Activated naive CD8-positive, alpha-beta T cell treated with anti-CD3 and anti-CD28 coated beads for 36 hours (primary cell): ENCODE measurements around the gene SLC22A17. TPM values are rescaled to one million over a fixed set of nuclear protein-coding genes. Genes with fewer than 3 reads are reported as not detected.
"Not testable (repeated sequence)": the region's sequence is repeated elsewhere in the genome, so short reads cannot be mapped to it uniquely, and the experiment has no call there.

ENCODE experiments used
- DNase-seq: peaks from one replicate; pipeline ENCODE4 v3.0.0; 2021
- H3K27ac Mint-ChIP-seq: one replicate; pipeline ENCODE4 v1.8.0; 2022; ENCODE audit warnings: mild to moderate bottlenecking, moderate library complexity, mixed read lengths
- H3K27me3 Mint-ChIP-seq: one replicate; pipeline ENCODE4 v1.8.0; 2022; ENCODE audit warnings: mild to moderate bottlenecking, mixed read lengths
- H3K36me3 Mint-ChIP-seq: one replicate; pipeline ENCODE4 v1.8.0; 2021; ENCODE audit warnings: mild to moderate bottlenecking, mixed read lengths
- H3K4me1 Mint-ChIP-seq: one replicate; pipeline ENCODE4 v1.8.0; 2021; ENCODE audit warnings: mixed read lengths
- H3K4me3 Mint-ChIP-seq: one replicate; pipeline ENCODE4 v1.8.0; 2022; ENCODE audit warnings: mild to moderate bottlenecking, moderate library complexity, mixed read lengths
- H3K9me3 Mint-ChIP-seq: one replicate; pipeline ENCODE4 v1.8.0; 2022; ENCODE audit warnings: mixed read lengths
- total RNA-seq, 2 experiments: library from RNA; stranded (reverse); gene quantifications; one replicate each; pipeline ENCODE4 v1.2.3, GENCODE V29; 2021

Gene SLC22A17
- total RNA-seq: 1 to 10 TPM; 2.2 to 2.9 TPM

DNA sequence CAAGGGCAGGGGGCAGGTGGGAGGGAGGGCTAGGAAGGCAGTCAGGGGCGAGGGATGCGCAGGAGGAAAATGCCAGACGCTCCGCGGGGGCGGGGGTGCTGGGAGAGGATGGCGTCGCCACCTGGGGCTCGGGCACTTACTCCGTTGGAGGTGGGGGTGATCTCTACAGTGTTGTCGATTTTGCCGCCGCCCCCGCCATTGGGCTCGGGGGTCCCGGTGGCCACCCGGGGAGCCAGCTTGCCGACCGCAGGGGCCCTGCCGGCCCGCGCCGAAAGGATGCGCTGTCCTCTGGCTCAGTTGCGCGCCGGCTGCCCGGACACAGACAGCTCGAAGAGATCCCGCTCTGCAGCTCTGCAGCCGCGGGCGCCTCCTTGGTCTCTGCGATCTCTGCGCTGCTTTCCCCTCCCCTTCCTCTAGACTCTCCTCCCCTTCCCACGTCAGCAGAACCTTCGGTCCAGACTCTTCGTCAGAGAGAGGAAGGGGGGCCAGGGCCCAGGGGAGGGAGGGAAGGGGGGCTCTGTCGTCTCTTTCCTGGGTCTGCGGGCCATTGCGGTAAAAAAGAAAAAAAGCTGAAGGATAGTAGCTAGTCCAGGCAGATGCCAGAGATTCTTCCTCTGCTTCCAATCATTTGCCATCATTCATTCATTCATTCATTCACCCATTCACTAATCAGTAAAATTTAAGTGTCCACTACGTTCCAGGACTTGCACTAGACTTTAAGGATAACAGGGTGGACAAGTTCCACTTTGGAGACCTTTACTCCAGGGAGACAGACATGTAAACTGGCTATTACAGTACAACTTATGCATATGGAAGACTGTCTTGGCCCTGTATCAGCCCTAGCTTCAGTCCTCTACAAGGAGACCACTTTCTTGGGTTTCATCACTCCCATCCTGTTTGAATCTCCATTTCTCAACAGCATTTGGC is at the start of gene SLC22A17:
Gene SLC22A17 (minus strand): TSS at position 382 of the 927 bp plus-strand sequence.
- DNase-seq: peak; percentile 49
- Mint-ChIP-seq H3K9me3 (no peaks in the 10 kb centered on the region), H3K27me3 (peaks cover 23% of the 10 kb centered on the region), H3K36me3 (peaks cover 2% of the 10 kb centered on the region), H3K4me1 (peaks cover 6% of the 10 kb centered on the region), H3K4me3 (peak within 1 kb of the TSS; percentile 73), H3K27ac (no peak within 1 kb of the TSS)

DNA sequence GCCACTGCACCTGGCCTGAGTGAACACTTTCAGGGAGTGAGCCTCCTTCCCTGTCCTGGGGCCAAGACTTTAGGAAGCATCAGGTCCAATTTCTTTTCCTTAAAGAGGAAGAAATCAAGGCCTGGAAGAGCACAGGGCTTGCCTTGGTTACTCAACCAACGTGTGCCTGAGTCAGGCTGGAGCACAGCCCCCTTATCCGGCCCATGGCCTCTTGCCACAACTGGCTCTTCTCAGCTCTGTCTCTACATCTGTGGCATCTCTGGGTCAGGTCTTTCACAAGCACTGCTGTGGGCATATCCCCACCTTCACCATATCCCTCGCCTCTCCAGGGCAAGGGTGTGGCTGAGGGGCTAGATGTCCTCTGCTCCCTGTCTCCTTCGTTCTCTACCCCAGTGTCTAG is 48.6 kb upstream of the SLC22A17 start:
- H3K27ac Mint-ChIP-seq: no peak overlapping the region
- no peaks in the 10 kb centered on the region for H3K27me3 Mint-ChIP-seq
- no peaks in the 10 kb centered on the region for H3K36me3 Mint-ChIP-seq
- no peak overlapping the region for H3K4me3 Mint-ChIP-seq
- no peaks in the 10 kb centered on the region for H3K4me1 Mint-ChIP-seq
- H3K9me3 Mint-ChIP-seq: no peaks in the 10 kb centered on the region
- DNase-seq: no peak

DNA sequence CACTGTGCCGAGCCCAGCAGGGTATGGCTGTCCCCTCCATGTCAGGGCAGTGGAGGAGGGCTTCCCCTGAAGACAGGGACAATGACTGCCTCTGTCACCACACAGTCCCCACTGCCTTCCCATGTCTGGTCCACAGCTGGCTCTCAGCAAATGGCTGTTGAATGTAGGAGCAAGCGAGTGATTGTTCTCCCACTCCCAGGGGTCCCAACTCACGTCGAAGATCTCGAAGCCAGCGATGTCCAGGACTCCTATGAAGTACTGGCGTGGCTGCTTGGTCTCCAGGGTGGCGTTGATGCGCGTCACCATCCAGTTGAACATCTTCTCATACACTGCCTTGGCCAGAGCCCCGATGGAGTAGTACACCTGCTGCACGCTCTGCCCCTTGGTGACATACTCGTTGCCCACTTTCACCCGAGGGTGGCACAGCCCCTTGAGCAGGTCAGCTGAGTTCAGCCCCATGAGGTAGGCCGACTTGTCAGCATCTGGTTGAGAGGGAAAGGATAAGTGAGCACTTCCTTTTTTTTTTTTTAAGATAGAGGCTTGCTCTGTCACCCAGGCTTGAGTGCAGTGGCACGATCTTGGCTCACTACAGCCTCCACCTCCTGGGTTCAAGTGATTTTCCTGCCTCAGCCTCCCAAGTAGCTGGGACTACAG is 47.9 kb upstream of the SLC22A17 start:
- H3K4me1 Mint-ChIP-seq, DNase-seq, H3K27ac Mint-ChIP-seq, H3K4me3 Mint-ChIP-seq, H3K27me3 Mint-ChIP-seq, H3K9me3 Mint-ChIP-seq, H3K36me3 Mint-ChIP-seq: not testable (repeated sequence)

DNA sequence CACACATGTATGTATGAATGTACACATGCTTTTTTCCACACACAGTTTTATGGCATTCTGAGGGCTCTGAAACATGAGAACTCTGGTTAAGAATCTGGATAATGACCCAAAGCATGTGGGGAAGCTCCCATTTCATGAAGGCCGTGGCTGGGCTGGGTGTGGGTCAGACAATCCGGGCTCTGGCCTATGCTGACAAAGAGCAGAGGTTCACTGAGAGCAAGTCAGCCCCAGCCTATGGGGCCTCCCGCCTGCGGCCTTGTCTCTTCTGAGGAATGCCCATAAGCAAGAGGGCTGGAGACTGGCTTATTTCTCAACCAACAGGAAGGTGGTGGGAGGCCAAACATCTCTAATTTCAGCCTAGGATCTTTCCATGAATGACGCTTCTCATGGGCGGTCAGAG is 46.9 kb upstream of the SLC22A17 start:
- H3K27ac Mint-ChIP-seq: no peak overlapping the region
- H3K9me3 Mint-ChIP-seq: no peaks in the 10 kb centered on the region
- H3K4me3 Mint-ChIP-seq: no peak overlapping the region
- no peaks in the 10 kb centered on the region for H3K4me1 Mint-ChIP-seq
- H3K27me3 Mint-ChIP-seq: no peaks in the 10 kb centered on the region
- no peaks in the 10 kb centered on the region for H3K36me3 Mint-ChIP-seq
- DNase-seq: no peak

DNA sequence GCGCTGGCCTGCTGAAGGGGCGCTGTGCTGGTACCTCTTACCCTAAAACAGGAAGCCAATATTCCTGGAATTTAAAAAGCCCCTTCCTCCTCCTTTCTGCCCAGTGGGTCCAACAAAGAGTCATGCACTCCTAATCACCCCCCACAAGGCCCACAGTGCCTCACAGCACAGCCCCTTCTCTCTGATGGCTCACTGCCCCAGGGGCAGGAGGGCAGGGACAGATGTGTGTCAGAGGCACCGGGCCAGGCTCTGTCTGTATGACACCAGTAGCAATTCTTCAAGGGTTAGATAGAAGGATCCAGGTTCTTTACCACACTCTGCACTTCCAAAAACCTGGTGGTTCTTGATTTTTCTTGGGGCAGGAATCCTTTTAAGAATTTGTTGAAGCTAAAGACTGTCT is 46.4 kb upstream of the SLC22A17 start:
- Mint-ChIP-seq H3K27ac (no peak overlapping the region), H3K27me3 (no peaks in the 10 kb centered on the region), H3K9me3 (no peaks in the 10 kb centered on the region), H3K4me3 (no peak overlapping the region), H3K36me3 (no peaks in the 10 kb centered on the region), H3K4me1 (no peaks in the 10 kb centered on the region)
- DNase-seq: no peak

DNA sequence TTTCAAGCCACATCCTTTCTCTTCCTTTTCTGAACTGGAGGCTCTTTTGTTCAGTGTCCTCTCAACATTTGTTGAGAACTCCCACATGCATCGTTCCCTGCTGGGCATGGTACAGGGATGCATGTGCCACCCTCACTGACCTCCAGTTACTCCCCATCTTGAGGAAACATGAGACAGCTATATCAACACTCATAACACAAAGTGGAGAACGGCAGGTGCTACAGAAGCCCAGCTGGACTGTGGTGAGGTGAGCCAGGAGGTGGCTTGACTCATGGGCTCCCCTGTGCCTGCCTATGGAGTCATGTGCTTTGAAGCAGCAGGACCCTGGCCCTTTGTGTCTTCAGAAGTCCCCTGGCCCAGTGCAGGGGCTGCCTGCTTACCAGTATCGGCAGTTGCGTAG is 45.7 kb upstream of the SLC22A17 start:
- Mint-ChIP-seq H3K9me3 (no peaks in the 10 kb centered on the region), H3K4me1 (no peaks in the 10 kb centered on the region), H3K27ac (no peak overlapping the region), H3K4me3 (no peak overlapping the region), H3K27me3 (no peaks in the 10 kb centered on the region), H3K36me3 (no peaks in the 10 kb centered on the region)
- DNase-seq: no peak

DNA sequence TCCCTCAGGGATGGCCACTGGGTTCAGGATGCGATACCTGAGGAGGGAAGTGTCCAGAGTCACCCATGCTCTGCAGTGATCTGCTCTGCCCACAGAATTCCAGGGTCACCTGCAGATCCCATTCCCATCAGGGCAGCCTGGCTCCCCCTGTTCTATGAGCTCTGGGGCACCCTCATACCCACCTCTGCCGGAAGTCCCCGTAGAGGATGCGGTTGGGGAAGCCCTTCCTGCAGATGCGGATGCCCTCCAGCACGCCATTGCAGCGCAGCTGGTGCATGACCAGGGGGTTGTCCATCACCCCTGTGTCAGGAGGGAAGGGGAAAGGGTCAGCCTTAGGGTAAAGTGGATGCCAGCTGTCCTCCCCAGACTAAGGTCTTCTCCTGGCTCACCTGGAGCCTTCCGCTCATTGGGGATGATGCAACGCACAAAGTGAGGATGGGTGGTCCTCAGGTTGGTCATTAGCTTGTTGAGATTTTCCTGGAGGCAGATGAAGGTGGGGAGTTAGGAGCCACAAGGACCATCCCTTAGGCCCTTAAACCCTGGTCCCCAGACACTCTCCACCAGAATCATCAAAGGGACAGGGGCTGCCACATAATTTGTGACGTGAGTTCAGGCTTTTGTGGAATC is 44.2 kb upstream of the SLC22A17 start:
- H3K4me3 Mint-ChIP-seq: no peak overlapping the region
- no peak for DNase-seq
- no peaks in the 10 kb centered on the region for H3K27me3 Mint-ChIP-seq
- H3K36me3 Mint-ChIP-seq: no peaks in the 10 kb centered on the region
- H3K9me3 Mint-ChIP-seq: no peaks in the 10 kb centered on the region
- H3K4me1 Mint-ChIP-seq: no peaks in the 10 kb centered on the region
- H3K27ac Mint-ChIP-seq: no peak overlapping the region

DNA sequence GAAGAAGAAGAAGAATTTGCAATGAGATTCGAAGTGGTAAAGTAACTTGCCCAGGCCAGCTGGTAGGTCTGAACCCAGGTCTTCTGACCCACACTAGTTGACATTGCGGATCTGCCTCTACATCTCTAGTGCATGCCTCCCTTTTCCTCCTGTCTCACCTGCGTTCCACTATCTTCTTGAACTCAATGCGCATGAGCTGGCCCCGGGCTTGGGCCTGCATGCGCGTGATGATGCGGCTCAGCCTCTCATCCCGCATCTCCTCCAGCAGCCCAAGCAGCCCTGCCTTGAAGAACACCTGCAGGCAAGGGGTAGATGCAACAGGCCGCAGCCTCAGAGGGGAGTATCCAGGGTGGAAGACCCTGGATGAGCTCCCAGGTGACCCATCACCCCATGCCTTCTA is 43.4 kb upstream of the SLC22A17 start:
- no peaks in the 10 kb centered on the region for H3K9me3 Mint-ChIP-seq
- H3K4me3 Mint-ChIP-seq: no peak overlapping the region
- DNase-seq: no peak
- H3K27me3 Mint-ChIP-seq: no peaks in the 10 kb centered on the region
- no peaks in the 10 kb centered on the region for H3K4me1 Mint-ChIP-seq
- H3K36me3 Mint-ChIP-seq: no peaks in the 10 kb centered on the region
- no peak overlapping the region for H3K27ac Mint-ChIP-seq

DNA sequence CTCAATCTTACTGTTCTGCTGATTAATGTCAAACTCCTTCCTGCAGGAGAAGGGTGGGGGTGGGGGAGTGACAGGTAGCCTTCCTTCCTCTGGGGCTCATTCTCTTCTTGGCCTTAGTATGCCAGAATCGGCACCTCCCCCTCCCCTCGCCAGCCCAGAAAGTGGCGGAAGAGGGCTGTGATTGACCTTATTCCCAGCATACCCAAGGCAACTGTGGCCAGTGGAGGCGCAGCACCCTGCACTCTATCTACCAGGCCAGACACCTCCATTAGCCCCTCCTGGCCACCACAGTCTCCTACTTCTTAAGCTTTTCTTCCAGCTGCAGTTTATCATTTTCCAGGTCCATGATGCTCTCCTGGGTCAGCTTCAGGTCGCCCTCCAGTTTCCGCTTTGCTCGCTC is 39.9 kb upstream of the SLC22A17 start:
- no peaks in the 10 kb centered on the region for H3K9me3 Mint-ChIP-seq

DNA sequence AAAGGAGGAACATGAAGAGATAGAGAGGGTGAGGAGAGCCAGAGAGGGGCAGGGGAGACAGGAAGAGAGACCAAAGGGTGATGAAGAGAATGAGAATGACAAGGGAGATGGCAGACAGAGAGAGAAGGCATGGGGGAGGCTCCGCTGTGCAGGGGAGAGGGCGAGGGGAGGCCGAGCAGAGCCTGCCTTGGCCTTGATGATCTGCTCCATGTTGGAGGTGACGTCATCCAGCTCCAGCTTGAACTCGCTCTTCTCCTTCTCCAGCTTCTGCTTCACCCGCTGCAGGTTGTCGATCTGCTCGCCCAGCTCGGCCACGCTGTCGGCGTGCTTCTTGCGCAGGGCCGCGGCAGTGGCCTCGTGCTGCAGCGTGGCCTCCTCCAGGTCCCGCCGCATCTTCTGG is 37.2 kb upstream of the SLC22A17 start:
- H3K4me3 Mint-ChIP-seq, H3K36me3 Mint-ChIP-seq, DNase-seq, H3K27me3 Mint-ChIP-seq, H3K9me3 Mint-ChIP-seq, H3K4me1 Mint-ChIP-seq, H3K27ac Mint-ChIP-seq: not testable (repeated sequence)

More for the DNA sequence above, 39.9 kb upstream of the SLC22A17 start:
- Mint-ChIP-seq H3K4me3 (no peak overlapping the region), H3K4me1 (no peaks in the 10 kb centered on the region), H3K36me3 (no peaks in the 10 kb centered on the region), H3K27ac (no peak overlapping the region), H3K27me3 (no peaks in the 10 kb centered on the region)
- no peak for DNase-seq

DNA sequence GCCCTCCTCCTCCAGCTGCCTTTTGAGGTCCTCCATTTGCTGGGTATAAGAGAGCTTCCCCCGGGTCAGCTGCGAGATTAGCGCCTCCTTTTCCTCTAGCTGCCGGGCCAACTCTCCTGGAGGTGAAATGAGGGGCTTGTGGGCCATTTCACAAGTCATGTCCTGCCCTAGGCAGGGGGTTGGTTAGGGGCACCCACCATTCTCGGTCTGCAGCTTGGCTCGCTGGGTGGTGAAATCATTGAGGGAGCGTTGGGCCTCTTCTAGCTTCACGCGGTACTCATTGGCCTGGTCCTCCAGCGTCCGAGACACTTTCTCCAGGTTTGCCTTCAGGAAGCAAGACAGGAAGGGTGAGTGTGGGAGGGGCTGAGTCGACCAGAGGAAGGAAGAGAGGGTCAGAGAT is 36.7 kb upstream of the SLC22A17 start:
- H3K4me3 Mint-ChIP-seq: no peak overlapping the region
- no peak overlapping the region for H3K27ac Mint-ChIP-seq
- DNase-seq: no peak
- no peaks in the 10 kb centered on the region for H3K36me3 Mint-ChIP-seq
- H3K4me1 Mint-ChIP-seq: no peaks in the 10 kb centered on the region
- no peaks in the 10 kb centered on the region for H3K9me3 Mint-ChIP-seq
- H3K27me3 Mint-ChIP-seq: no peaks in the 10 kb centered on the region

DNA sequence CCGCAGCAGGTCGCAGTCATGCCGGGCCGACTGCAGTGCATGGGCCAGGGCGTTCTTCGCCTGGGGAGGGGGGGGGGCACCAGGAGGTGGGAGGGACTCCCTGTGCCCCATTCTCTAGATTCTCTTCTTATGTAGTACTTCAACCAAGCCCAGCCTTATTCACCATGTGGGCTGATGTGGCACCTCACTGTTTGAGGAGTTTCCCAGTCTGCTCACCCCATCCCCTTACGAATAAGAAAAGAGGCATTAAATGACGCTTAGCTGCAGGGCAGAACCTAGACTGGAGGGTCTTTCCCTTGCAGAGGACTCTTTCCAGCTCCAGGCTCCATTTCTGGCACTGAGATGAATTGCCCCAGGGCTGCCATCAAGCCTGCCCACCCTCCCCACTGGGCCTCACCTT is 36.3 kb upstream of the SLC22A17 start:
- no peaks in the 10 kb centered on the region for H3K4me1 Mint-ChIP-seq
- DNase-seq: no peak
- no peaks in the 10 kb centered on the region for H3K27me3 Mint-ChIP-seq
- no peak overlapping the region for H3K27ac Mint-ChIP-seq
- H3K9me3 Mint-ChIP-seq: no peaks in the 10 kb centered on the region
- no peaks in the 10 kb centered on the region for H3K36me3 Mint-ChIP-seq
- H3K4me3 Mint-ChIP-seq: no peak overlapping the region

DNA sequence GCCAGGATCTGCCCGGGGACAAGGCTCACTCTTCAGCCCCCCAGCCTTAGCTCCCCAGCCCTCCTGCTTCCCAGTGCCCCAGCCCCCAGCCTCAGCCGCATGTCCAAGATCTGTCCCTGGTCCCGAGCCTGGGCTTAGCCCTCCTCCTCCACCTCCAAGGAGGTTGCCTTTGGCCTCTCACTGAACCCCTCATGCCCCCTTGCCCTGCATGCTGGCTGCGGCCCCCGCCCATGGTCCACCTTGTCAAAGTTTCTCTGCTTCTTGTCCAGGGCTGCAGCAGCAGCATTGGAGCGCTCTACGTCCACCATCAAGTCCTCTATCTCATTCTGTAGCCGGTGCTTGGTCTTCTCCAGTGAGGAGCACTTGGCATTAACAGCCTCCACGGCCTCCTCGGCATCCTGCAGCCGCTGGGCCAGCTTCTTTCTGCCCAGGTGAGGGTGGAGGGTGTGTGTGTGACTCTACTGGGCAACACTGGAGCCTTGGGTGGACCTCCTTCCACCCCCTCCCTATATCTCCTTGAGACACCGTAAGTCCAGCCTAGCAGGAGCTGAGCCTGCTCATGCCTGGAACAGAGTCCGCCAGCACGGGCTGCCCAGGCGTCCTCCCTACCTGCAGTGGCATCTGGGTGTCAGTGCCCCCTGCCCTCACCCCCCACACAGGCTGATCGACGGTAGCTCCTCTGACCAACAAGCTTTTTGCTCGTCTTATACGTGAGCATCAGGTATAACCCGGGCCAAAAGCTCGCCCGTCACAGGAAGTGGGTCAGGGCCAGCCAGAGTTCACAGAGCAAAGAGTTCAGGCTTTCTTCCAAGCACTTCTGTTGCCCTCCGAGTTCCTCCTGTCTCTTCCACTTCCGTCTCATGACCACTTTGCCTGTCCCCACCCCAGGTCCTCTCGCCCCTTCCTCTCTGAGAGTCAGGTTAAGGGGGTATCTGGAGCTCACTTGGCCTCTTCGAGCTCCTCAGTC is 35.5 kb upstream of the SLC22A17 start:
- no peaks in the 10 kb centered on the region for H3K36me3 Mint-ChIP-seq
- H3K9me3 Mint-ChIP-seq: no peaks in the 10 kb centered on the region
- H3K4me1 Mint-ChIP-seq: no peaks in the 10 kb centered on the region
- H3K27ac Mint-ChIP-seq: no peak overlapping the region
- no peak for DNase-seq
- no peaks in the 10 kb centered on the region for H3K27me3 Mint-ChIP-seq
- H3K4me3 Mint-ChIP-seq: no peak overlapping the region

DNA sequence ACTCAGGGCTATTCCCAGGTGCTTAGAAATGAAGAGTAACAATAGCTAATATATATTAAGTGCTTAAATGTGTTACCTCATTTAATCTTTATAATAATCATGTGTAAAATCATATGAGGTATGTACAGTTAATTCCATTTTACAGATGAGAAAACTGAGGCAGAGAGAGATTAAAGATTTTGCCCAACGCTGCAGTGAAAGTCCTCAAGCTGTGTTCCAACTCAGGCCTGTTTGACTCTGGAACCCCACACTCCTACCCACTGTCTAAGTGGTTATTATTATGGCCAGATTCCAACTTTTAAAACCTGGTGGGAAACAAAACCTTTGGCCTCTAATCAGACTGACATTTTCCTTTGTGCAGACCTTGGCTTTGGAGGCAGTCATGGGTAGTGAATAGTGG is 34.3 kb upstream of the SLC22A17 start:
- H3K36me3 Mint-ChIP-seq: no peaks in the 10 kb centered on the region

DNA sequence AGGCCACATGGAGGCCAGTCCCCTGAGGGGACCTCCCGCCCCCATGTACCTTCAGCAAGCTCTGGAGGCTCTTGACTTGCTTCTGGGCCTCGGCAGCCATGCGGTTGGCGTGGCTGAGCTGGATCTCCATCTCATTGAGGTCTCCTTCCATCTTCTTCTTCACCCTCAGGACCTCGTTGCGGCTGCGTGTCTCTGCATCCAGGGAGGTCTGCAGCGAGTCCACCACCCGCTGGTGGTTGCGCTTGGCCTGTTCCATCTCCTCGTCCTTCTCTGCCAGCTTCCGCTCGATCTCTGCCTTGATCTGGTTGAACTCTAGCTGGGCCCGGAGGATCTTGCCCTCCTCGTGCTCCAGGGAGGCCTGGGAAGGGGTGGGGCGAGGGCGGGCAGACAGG is 33.6 kb upstream of the SLC22A17 start:
- not testable (repeated sequence) for H3K9me3 Mint-ChIP-seq, DNase-seq, H3K36me3 Mint-ChIP-seq, H3K27me3 Mint-ChIP-seq, H3K27ac Mint-ChIP-seq, H3K4me3 Mint-ChIP-seq, H3K4me1 Mint-ChIP-seq

More for the DNA sequence above, 34.3 kb upstream of the SLC22A17 start:
- H3K9me3 Mint-ChIP-seq: no peaks in the 10 kb centered on the region
- no peak overlapping the region for H3K27ac Mint-ChIP-seq
- peaks cover 8% of the 10 kb centered on the region for H3K27me3 Mint-ChIP-seq
- H3K4me3 Mint-ChIP-seq: no peak overlapping the region
- DNase-seq: no peak
- H3K4me1 Mint-ChIP-seq: no peaks in the 10 kb centered on the region
